Activated CD8-positive, alpha-beta memory T cell treated with anti-CD3 and anti-CD28 coated beads for 36 hours (primary cell): Measurements from ENCODE around the gene AHSP. TPM values are rescaled to one million over a fixed set of nuclear protein-coding genes. Genes with fewer than 3 reads are reported as not detected.
"Not testable (repeated sequence)": the region's sequence is repeated elsewhere in the genome, so short reads cannot be mapped to it uniquely, and the experiment has no call there.

ENCODE experiments used
- CTCF ChIA-PET: fragments of 350-600 bp; sonication (Branson Sonifier 250); formaldehyde crosslinking; loops from one replicate; lab custom pipeline; 2021; ENCODE audit warnings: antibody characterized with exemption; lab: Charles Lee
- POLR2A ChIA-PET: fragments of 350-600 bp; sonication (Branson Sonifier 250); formaldehyde crosslinking; loops from one replicate; lab custom pipeline; 2021; ENCODE audit warnings: antibody characterized with exemption; lab: Charles Lee
- total RNA-seq, 2 experiments: library from RNA; stranded (reverse); gene quantifications; one replicate each; pipeline ENCODE4 v1.2.3, GENCODE V29; 2021

AHSP gene
- total RNA-seq, 2 experiments from 2014 or later: not detected

- POLR2A ChIA-PET: no interaction called here
- CTCF ChIA-PET: no interaction called here
Measured at GRCh38 chr16:31572821-31573220, 45.1 kb downstream of the AHSP start.

GRCh38 chr16:31574159-31574558, 46.5 kb downstream of the AHSP start:
- POLR2A ChIA-PET, CTCF ChIA-PET: not testable (repeated sequence)

- CTCF ChIA-PET: no interaction called here
Measured at GRCh38 chr16:31577411-31577810, 49.7 kb downstream of the AHSP start.

More at GRCh38 chr16:31577411-31577810, 49.7 kb downstream of the AHSP start:
- POLR2A ChIA-PET: interaction anchor here (0.6 kb wide), 1 partner anchor 70 kb away, joined by 3 read pairs; no protein-coding TSS in a partner anchor

Other genes starting within 250 kb of the AHSP start
- gene ITGAX, start 172.7 kb upstream of the AHSP start, total RNA-seq: 1 to 10 TPM; 4.3 to 5.3 TPM
- gene ITGAD, start 134.6 kb upstream of the AHSP start, total RNA-seq: not detected
- gene COX6A2, start 99.5 kb upstream of the AHSP start, total RNA-seq: not detected
- gene ZNF843, start 85.1 kb upstream of the AHSP start, total RNA-seq: under 1 TPM; 0.10 to 0.11 TPM
- gene ARMC5, start 68.4 kb upstream of the AHSP start, total RNA-seq: 10 to 100 TPM; 11.8 to 12.3 TPM
- gene TGFB1I1, start 55.7 kb upstream of the AHSP start, total RNA-seq: under 1 TPM; 0.48 to 0.74 TPM
- not detected for gene SLC5A2, start 44.8 kb upstream of the AHSP start, total RNA-seq
- gene RUSF1, start 19.5 kb upstream of the AHSP start, total RNA-seq: 10 to 100 TPM; 40.8 to 45.6 TPM